ENCODE measurements around the gene MAGI2. TPM values are rescaled to one million over a fixed set of nuclear protein-coding genes. Genes with fewer than 3 reads are reported as not detected.
A peak's percentile ranks its signal among the peaks of the same experiment; 100 is the strongest.

MAGI2 gene
- total and polyA plus RNA-seq, 2 of the 13 experiments (the other 11 are each of a cell fraction or from before 2014, with no cell fraction given), result 1.5 to 3.8 TPM

DNA sequence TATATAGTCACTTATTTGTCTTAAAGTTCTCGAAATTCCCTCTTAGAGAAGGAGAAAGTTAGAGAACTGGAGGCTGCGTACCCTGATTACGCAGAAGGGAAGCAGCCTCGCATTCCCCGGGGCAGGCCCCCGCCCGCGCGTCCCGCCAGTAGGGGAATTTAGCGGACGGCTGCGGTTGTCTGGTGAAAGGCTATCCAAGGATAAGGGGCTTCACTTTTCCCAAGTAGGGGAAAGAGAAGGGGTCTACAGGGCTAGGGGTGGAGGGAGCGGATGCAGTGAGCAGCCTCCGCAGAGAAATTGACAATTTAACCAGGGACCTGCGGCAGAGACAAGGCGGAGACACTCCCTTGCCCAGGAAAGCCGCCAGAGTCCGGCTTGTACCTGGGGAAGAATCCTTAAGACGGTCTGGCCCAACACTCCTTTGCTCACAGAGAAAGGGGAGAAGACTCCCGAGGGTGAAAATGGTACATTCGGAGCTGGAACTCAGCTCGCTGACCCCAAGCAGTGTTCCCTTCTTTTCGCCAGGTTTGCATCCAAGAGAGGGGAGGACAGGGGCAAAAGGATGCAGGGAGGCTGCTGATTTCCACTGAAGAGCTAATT lies 994 bp upstream of the MAGI2 start:
- H3K79me2 ChIP-seq (ENCODE audit: insufficient read depth, low read length), result peaks cover 50% of the 10 kb centered on the region
- ChIA-PET CTCF (ENCODE audit: low intra/inter-chr PET ratio, low total read pairs) (no interaction called here), POLR2A (interaction anchor here (0.9 kb wide), 1 partner anchor 19 kb away, joined by 3 read pairs; no protein-coding TSS in a partner anchor)
- no TSS peak for BruUV-seq (replicated peaks)
- peak; percentile 29 for ATAC-seq
- FAIRE-seq, result no peak
- no peak overlapping the region for H2AFZ ChIP-seq (ENCODE audit: low read length)
- H3K27ac ChIP-seq (ENCODE audit: extremely low read length, insufficient read depth, low read length), result peak overlapping the region; percentile 95
- no peaks in the 10 kb centered on the region for H3K36me3 ChIP-seq (replicated peaks in 1 of 2; ENCODE audit: control insufficient read depth in 1 of 2, insufficient read depth in 2 of 2, low read length in 2 of 2)
- WGBS (ENCODE audit: low lambda C conversion rate), result 9% methylated on average over 24 of the region's 24 CpGs
- peak overlapping the region; percentile 95 for H3K9ac ChIP-seq (ENCODE audit: insufficient read depth, low read depth, low read length)
- peak overlapping the region; percentile 81 for H3K4me2 ChIP-seq (ENCODE audit: low read depth, low read length)
- no peaks in the 10 kb centered on the region for H4K20me1 ChIP-seq (ENCODE audit: insufficient read depth, low read length)
- peaks cover 56% of the 10 kb centered on the region for H3K4me1 ChIP-seq (ENCODE audit: insufficient read depth, low read length)
- in situ Hi-C loops (cut with HindIII; ENCODE audit: extremely low pct_ligation_motif_present, low pct_unique_long_range_greater_than_20kb) (loop anchor here (5.0 kb wide), 1 partner anchor 47 kb away; no protein-coding TSS in a partner anchor), intact Hi-C loops (cut with micrococcal nuclease; ENCODE audit: unreplicated experiment) (no loop called here)
- H3K27me3 ChIP-seq (ENCODE audit: control insufficient read depth in 1 of 2, insufficient read depth in 2 of 2, low read length in 2 of 2), result no peaks in the 10 kb centered on the region; a peak in 1 of 5 replicates
- H3K9me3 ChIP-seq (ENCODE audit: low read length), result no peaks in the 10 kb centered on the region
- no peak for DNase-seq (ENCODE audit: low spot score)
- peak overlapping the region; percentile 79 to 84 (median 82) for H3K4me3 ChIP-seq (replicated peaks in 1 of 3; ENCODE audit: insufficient read depth in 1 of 3, low read depth in 2 of 3, low read length in 3 of 3)
- no peak for TF ChIP-seq ATRX (CRISPR knock-in tag; IDR thresholded peaks at IDR 0.05; ENCODE audit: borderline replicate concordance)
- TF ChIP-seq ZNF850 (CRISPR knock-in tag; conservative IDR thresholded peaks at IDR 0.05), result 0 out of 2 replicates have a peak, but pooled peaks have one; percentile 32
- TF ChIP-seq, protein P1, sequence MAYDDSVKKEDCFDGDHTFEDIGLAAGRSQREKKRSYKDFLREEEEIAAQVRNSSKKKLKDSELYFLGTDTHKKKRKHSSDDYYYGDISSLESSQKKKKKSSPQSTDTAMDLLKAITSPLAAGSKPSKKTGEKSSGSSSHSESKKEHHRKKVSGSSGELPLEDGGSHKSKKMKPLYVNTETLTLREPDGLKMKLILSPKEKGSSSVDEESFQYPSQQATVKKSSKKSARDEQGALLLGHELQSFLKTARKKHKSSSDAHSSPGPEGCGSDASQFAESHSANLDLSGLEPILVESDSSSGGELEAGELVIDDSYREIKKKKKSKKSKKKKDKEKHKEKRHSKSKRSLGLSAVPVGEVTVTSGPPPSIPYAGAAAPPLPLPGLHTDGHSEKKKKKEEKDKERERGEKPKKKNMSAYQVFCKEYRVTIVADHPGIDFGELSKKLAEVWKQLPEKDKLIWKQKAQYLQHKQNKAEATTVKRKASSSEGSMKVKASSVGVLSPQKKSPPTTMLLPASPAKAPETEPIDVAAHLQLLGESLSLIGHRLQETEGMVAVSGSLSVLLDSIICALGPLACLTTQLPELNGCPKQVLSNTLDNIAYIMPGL (CRISPR knock-in tag; IDR thresholded peaks at IDR 0.05; ENCODE audit: borderline replicate concordance in 1 of 2, low read depth in 1 of 2), result peak in 1 of 2 experiments; percentile 6; a peak in 2 of 4 replicates
- TF ChIP-seq, protein P2, sequence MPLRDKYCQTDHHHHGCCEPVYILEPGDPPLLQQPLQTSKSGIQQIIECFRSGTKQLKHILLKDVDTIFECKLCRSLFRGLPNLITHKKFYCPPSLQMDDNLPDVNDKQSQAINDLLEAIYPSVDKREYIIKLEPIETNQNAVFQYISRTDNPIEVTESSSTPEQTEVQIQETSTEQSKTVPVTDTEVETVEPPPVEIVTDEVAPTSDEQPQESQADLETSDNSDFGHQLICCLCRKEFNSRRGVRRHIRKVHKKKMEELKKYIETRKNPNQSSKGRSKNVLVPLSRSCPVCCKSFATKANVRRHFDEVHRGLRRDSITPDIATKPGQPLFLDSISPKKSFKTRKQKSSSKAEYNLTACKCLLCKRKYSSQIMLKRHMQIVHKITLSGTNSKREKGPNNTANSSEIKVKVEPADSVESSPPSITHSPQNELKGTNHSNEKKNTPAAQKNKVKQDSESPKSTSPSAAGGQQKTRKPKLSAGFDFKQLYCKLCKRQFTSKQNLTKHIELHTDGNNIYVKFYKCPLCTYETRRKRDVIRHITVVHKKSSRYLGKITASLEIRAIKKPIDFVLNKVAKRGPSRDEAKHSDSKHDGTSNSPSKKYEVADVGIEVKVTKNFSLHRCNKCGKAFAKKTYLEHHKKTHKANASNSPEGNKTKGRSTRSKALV (CRISPR knock-in tag; IDR thresholded peaks at IDR 0.05), result 0 out of 2 replicates have a peak, but pooled peaks have one; percentile 8
- TF ChIP-seq ZFP41 (CRISPR knock-in tag; IDR thresholded peaks at IDR 0.05; ENCODE audit: borderline replicate concordance), result no peak
- TF ChIP-seq SNAPC2 (CRISPR knock-in tag; IDR thresholded peaks at IDR 0.05), result no peak
- TF ChIP-seq KAT8 (CRISPR knock-in tag; IDR thresholded peaks at IDR 0.05), result 0 out of 2 replicates have a peak, but pooled peaks have one; percentile 2
- 0 out of 2 replicates have a peak, but pooled peaks have one; percentile 2 for TF ChIP-seq ZNF329 (CRISPR knock-in tag; IDR thresholded peaks at IDR 0.05; ENCODE audit: low read depth)
- TF ChIP-seq ZBTB1 (CRISPR knock-in tag; IDR thresholded peaks at IDR 0.05; ENCODE audit: borderline replicate concordance), result no peak
- TF ChIP-seq, protein P3, sequence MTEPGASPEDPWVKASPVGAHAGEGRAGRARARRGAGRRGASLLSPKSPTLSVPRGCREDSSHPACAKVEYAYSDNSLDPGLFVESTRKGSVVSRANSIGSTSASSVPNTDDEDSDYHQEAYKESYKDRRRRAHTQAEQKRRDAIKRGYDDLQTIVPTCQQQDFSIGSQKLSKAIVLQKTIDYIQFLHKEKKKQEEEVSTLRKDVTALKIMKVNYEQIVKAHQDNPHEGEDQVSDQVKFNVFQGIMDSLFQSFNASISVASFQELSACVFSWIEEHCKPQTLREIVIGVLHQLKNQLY (CRISPR knock-in tag; IDR thresholded peaks at IDR 0.05), result no peak
- TF ChIP-seq HNRNPLL (IDR thresholded peaks at IDR 0.05; ENCODE audit: low read depth, low read length, poor library complexity, severe bottlenecking), result peak; percentile 58
- 0 out of 2 replicates have a peak, but pooled peaks have one; percentile 6 for TF ChIP-seq YEATS2 (CRISPR knock-in tag; IDR thresholded peaks at IDR 0.05; ENCODE audit: borderline replicate concordance)
- peak; percentile 17; the same call in 1 of the 2 replicates for TF ChIP-seq PATZ1 (CRISPR knock-in tag; IDR thresholded peaks at IDR 0.05)
- TF ChIP-seq PLSCR1 (CRISPR knock-in tag; IDR thresholded peaks at IDR 0.05; ENCODE audit: borderline replicate concordance), result no peak
- TF ChIP-seq KDM5A (IDR thresholded peaks at IDR 0.05; ENCODE audit: borderline replicate concordance, low read length), result peak; percentile 21; the same call in 1 of the 2 replicates
